ENCODE measurements around the gene CNBD2. TPM values are rescaled to one million over a fixed set of nuclear protein-coding genes. Genes with fewer than 3 reads are reported as not detected.

Gene CNBD2
- total and polyA plus RNA-seq, 2 donors (not counting 1 experiment from before 2014, with no cell fraction given): 8.5 to 19.2 TPM

DNA sequence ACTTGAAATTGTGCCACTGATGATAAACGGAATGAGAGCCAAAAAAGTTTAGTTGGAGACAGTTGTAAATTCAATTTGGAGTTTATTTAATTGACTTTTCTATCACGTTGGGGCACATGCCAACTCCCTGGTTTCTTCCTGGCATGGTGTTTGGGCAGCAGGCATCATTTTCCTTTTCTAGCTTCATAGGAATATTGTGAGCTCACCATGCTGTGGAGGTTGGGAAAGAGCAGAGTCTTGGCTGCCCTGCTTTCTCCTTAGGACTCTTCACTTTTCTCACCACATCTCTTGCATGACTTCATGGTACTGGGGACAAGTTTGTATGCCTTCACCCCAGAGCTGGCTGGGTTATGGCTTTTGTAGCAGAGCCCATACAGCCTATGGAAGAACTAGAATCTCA lies 20.5 kb upstream of the CNBD2 start:
- no peak overlapping the region for H2AFZ ChIP-seq (ENCODE audit: insufficient read depth, low read depth, low read length, poor library complexity, severe bottlenecking)
- H3K27me3 ChIP-seq (replicated peaks in 1 of 4; ENCODE audit: control extremely low read depth in 1 of 4, control insufficient read depth in 3 of 4, insufficient read depth in 4 of 4, low read length in 3 of 4): no peaks in the 10 kb centered on the region
- no peak overlapping the region for H3K9ac ChIP-seq (ENCODE audit: low read length)
- no peak overlapping the region for H3K4me3 ChIP-seq (ENCODE audit: control extremely low read depth in 1 of 5, extremely low read depth in 1 of 5, insufficient read depth in 1 of 5, low read depth in 2 of 5, low read length in 4 of 5)
- 100% methylated on average over 1 of the region's 2 CpGs for WGBS (ENCODE audit: insufficient coverage)
- no peak for DNase-seq
- Mint-ChIP-seq H3K27ac (no peak overlapping the region), H3K4me1 (peaks cover 10% of the 10 kb centered on the region), H3K27me3 (no peaks in the 10 kb centered on the region), H3K4me3 (no peak overlapping the region), H3K9me3 (ENCODE audit: insufficient read depth) (no peaks in the 10 kb centered on the region)
- no peak overlapping the region for H3K27ac ChIP-seq (ENCODE audit: low read length in 2 of 2)
- no peak overlapping the region for H3K4me2 ChIP-seq (replicated peaks; ENCODE audit: low read depth, low read length, poor library complexity, severe bottlenecking)
- ChIA-PET CTCF (interaction anchor here (0.7 to 1.2 kb wide), 2 partner anchors 11 to 485 kb away, joined by 4 to 5 read pairs; no protein-coding TSS in a partner anchor), POLR2A (no interaction called here)
- peaks cover 32% of the 10 kb centered on the region for H3K79me2 ChIP-seq (ENCODE audit: control insufficient read depth, insufficient read depth, low read length)
- ATAC-seq (ENCODE audit: low read depth): no peak
- intact Hi-C loops (cut with micrococcal nuclease): no loop called here
- TF ChIP-seq, protein P1, sequence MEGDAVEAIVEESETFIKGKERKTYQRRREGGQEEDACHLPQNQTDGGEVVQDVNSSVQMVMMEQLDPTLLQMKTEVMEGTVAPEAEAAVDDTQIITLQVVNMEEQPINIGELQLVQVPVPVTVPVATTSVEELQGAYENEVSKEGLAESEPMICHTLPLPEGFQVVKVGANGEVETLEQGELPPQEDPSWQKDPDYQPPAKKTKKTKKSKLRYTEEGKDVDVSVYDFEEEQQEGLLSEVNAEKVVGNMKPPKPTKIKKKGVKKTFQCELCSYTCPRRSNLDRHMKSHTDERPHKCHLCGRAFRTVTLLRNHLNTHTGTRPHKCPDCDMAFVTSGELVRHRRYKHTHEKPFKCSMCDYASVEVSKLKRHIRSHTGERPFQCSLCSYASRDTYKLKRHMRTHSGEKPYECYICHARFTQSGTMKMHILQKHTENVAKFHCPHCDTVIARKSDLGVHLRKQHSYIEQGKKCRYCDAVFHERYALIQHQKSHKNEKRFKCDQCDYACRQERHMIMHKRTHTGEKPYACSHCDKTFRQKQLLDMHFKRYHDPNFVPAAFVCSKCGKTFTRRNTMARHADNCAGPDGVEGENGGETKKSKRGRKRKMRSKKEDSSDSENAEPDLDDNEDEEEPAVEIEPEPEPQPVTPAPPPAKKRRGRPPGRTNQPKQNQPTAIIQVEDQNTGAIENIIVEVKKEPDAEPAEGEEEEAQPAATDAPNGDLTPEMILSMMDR (IDR thresholded peaks at IDR 0.05): no peak
- TF ChIP-seq EZH2 (IDR thresholded peaks at IDR 0.05; ENCODE audit: borderline replicate concordance, insufficient read depth, low read depth, low read length, poor library complexity, severe bottlenecking): no peak
- peaks cover 0 to 44% of the 10 kb centered on the region in 2 experiments for H3K36me3 ChIP-seq (replicated peaks in 1 of 2; ENCODE audit: control extremely low read depth in 1 of 2, control insufficient read depth in 1 of 2, extremely low read depth in 1 of 2, insufficient read depth in 2 of 2, low read length in 1 of 2)
- peaks cover 6% of the 10 kb centered on the region for H4K20me1 ChIP-seq (ENCODE audit: control insufficient read depth, insufficient read depth, low read length, poor library complexity, severe bottlenecking)
- no peaks in the 10 kb centered on the region for H3K9me3 ChIP-seq (ENCODE audit: control extremely low read depth in 1 of 3, control insufficient read depth in 2 of 3, insufficient read depth in 1 of 3, low read length in 2 of 3)
- H3K4me1 ChIP-seq (ENCODE audit: control insufficient read depth in 2 of 2, insufficient read depth in 2 of 2, low read length in 2 of 2): peaks cover 7 to 12% of the 10 kb centered on the region in 2 donors

- peaks cover 14% of the 10 kb centered on the region for H4K20me1 ChIP-seq (ENCODE audit: control insufficient read depth, insufficient read depth, low read length, poor library complexity, severe bottlenecking)
These were observed 18.3 kb upstream of the CNBD2 start for GRCh38 chr20:35950093-35950492.

More at GRCh38 chr20:35950093-35950492, 18.3 kb upstream of the CNBD2 start:
- WGBS (ENCODE audit: insufficient coverage): 100% methylated on average over 4 of the region's 7 CpGs
- DNase-seq: no peak
- Histone ChIP-seq H3K79me2 (ENCODE audit: control insufficient read depth, insufficient read depth, low read length) (peaks cover 30% of the 10 kb centered on the region), H3K36me3 (replicated peaks in 1 of 2; ENCODE audit: control extremely low read depth in 1 of 2, control insufficient read depth in 1 of 2, extremely low read depth in 1 of 2, insufficient read depth in 2 of 2, low read length in 1 of 2) (peaks cover 0 to 29% of the 10 kb centered on the region in 2 experiments), H3K4me1 (ENCODE audit: control insufficient read depth in 2 of 2, insufficient read depth in 2 of 2, low read length in 2 of 2) (peaks cover 14 to 20% of the 10 kb centered on the region in 2 donors), H3K27ac (ENCODE audit: low read length in 2 of 2) (no peak overlapping the region), H3K27me3 (replicated peaks in 1 of 4; ENCODE audit: control extremely low read depth in 1 of 4, control insufficient read depth in 3 of 4, insufficient read depth in 4 of 4, low read length in 3 of 4) (no peaks in the 10 kb centered on the region), H3K9ac (ENCODE audit: low read length) (no peak overlapping the region), H3K9me3 (ENCODE audit: control extremely low read depth in 1 of 3, control insufficient read depth in 2 of 3, insufficient read depth in 1 of 3, low read length in 2 of 3) (no peaks in the 10 kb centered on the region), H3K4me3 (ENCODE audit: control extremely low read depth in 1 of 5, extremely low read depth in 1 of 5, insufficient read depth in 1 of 5, low read depth in 2 of 5, low read length in 4 of 5) (no peak overlapping the region), H2AFZ (ENCODE audit: insufficient read depth, low read depth, low read length, poor library complexity, severe bottlenecking) (no peak overlapping the region), H3K4me2 (replicated peaks; ENCODE audit: low read depth, low read length, poor library complexity, severe bottlenecking) (no peak overlapping the region)
- intact Hi-C loops (cut with micrococcal nuclease): loop anchor here (5.0 to 10.0 kb wide), 6 partner anchors 408 to 1835 kb away; partner anchors contain the start of genes DSN1, EIF2S2, EIF6 and ERGIC3
- ATAC-seq (ENCODE audit: low read depth): no peak
- Mint-ChIP-seq H3K27ac (no peak overlapping the region), H3K4me3 (no peak overlapping the region), H3K4me1 (peaks cover 22% of the 10 kb centered on the region), H3K27me3 (no peaks in the 10 kb centered on the region), H3K9me3 (ENCODE audit: insufficient read depth) (no peaks in the 10 kb centered on the region)
- ChIA-PET POLR2A (no interaction called here), CTCF (interaction anchor here (1.1 kb wide), 1 partner anchor 45 kb away, joined by 3 read pairs; no protein-coding TSS in a partner anchor)
- TF ChIP-seq, protein P1 (IDR thresholded peaks at IDR 0.05): no peak
- no peak for TF ChIP-seq EZH2 (IDR thresholded peaks at IDR 0.05; ENCODE audit: borderline replicate concordance, insufficient read depth, low read depth, low read length, poor library complexity, severe bottlenecking)

Data from B cell (primary cell).